ENCODE data around the gene TAF10.
A peak's percentile ranks its signal among the peaks of the same experiment; 100 is the strongest.

The TAF10 gene

DNA sequence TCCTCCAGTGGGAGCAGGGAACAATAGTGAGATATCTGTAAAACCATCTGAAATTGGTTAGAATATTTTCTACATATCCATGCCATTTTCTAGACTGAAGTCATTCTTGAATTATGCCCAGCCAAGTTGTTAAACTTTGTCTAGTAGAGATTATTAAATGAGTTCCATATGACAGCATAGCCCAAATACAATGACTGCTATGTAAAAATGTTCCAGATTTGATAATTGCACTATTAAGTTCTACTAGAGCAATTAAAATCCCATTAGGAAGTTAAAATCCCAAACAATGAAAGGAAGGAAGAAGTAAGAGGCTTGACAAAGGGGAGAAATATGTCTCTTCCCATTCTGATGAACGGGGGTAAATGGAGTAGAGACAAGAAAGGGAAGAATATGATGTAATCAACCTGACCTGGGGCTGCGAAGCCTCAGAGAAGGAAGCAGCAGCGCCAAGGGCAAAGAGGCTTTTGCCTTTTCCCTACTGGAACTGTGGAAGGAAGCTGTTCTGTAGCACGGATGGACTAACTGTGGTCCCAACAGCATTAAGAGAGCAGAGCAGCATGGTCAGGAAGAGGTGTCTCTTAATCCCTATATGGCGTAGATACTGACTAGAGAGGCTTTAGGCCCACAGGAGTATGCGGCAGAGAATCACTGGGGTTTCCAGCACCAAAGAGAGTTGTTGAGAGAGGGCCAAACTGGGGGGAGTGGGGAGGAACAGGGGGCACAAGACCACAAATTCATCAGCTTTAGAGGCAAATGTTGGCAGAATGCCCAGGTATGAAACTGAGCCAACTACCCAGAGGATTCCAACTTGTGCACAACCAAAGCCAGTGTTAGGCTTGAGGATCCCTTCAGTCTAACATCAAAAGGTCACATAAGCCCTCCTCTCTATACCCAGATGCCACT, 35.3 kb downstream of the TAF10 start:
- peak; percentile 81 for DNase-seq

DNA sequence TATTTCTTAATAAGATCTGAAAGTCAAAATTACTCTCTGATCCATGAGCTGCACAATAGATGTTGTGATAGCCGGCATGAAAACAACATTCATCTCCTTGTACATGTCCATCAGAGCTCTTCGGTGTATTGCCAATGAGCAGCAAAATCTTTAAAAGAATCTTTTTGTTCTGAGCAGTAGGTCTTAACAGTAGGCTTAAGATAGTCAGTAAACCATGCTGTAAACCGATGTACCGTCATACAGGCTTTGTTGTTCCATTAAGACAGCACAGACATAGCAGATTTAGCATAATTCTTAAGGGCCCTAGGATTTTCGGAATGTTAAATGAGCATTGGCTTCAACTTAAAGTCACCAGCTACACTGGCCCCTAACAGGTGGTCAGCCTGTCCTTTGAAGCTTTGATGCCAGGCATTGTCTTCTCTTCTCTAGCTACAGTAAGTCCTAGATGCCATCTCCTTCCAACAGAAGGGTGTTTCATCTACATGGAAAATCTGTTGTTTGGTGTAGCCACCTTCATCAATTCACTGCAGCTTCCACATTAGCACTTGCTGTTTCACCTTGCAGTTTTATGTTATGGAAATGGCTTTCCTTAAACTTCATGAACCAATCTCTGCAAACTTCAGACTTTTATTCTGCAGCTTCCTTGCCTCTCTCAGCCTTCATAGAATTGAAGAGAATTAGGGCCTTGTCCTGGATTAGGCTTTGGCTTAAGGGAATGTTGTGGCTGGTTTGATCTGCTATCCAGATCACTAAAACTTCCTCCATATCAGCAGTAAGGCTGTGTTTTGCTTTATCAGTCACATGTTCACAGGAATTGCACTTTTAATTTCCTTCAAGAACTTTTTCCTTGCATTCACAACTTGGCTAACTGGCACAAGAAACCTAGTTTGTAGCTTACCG, 37.0 kb downstream of the TAF10 start:
- peak; percentile 3 for DNase-seq

DNA sequence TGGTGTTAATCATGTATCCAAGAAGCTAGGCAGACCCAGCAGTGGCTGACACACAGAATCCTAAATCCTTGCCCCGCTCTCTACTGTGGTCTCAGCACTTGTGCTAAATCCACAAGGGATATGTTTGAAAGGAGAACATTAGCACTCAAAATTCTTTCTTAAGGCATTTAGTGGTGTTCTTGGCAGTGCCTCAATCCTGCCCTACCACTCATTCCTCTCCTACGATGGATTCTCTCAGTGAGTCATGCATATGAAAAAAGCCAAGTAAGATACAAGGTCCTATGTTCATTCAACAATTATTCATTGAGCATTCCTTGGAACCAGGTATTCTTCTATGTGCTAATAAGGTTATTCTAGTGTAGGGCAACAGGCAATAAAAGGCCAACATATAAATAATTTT, 39.8 kb downstream of the TAF10 start:
- DNase-seq: no peak

DNA sequence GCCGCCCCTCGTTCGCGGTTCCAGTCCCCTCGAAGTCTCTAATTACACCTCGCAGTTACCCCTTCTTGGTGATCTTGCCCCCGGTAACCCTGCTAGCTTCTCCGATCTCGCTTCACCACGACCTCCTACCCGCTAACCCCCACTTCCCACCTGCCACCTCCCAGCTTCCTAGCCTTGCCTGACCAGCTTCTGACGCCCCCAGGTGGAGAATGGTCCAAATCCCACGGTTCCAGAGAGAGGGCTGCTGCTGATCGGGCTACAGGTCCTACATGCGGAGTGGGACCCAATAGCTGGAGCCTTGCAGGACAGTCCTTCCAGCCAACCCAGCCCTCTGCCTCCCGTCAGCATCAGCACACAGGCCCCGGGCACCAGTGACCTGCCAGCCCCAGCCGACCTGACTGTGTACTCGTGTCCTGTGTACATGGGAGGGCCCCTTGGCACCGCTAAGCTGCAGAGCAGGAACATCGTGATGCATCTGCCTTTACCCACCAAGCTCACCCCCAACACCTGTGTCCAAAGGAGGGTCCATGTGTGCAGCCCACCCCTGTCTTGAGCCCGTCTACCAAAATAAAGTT, 40.5 kb downstream of the TAF10 start:
- no peak for DNase-seq

DNA sequence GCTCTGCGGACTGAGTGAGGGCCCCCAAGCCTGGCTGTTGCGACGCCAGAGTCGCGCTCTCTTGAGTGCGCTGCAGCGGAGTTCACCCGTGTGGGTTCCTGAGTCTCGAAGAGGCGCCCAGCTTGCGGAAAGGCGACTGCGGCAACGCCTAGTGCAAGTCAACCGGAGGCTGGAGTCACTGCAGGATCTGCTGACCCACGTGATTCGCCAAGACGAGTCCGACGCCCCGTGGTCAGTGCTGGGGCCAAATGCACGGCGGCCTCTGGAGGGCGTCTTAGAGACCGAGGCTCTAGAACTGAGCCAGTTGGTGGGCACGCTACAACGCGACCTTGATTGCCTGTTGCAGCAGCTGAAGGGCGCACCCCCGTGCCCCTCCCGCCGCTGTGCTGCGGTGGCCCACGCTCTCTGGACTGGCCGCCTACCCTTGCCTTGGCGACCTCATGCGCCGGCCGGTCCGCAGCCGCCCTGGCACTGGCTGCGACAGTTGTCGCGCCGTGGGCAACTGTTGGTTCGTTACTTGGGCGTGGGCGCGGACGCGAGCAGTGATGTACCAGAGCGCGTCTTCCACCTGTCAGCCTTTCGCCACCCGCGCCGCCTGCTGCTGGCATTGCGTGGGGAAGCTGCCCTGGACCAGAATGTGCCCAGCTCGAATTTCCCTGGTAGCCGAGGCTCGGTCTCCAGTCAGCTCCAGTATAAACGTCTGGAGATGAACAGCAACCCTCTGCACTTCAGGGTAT, 41.2 kb downstream of the TAF10 start:
- no peak for DNase-seq

DNA sequence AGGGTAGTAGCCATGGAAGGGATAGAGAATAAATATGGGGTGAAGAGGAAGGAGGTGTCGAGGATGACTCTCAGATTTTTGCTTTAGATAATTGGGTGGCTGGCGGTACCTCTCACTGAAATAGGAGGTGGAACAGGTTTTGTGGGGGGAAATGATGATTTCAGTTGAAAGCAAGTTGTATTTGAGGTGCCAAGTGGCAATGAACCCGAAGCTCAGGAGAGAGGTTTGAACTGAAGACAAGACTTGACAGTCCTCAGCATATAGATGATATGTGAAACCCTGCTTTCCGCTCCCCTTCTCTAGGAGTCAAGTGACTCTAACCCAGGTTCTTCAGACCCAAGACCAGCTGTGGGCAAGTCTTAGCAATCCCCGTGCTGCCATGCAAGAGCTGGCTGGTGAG, 42.3 kb downstream of the TAF10 start:
- no peak for DNase-seq

DNA sequence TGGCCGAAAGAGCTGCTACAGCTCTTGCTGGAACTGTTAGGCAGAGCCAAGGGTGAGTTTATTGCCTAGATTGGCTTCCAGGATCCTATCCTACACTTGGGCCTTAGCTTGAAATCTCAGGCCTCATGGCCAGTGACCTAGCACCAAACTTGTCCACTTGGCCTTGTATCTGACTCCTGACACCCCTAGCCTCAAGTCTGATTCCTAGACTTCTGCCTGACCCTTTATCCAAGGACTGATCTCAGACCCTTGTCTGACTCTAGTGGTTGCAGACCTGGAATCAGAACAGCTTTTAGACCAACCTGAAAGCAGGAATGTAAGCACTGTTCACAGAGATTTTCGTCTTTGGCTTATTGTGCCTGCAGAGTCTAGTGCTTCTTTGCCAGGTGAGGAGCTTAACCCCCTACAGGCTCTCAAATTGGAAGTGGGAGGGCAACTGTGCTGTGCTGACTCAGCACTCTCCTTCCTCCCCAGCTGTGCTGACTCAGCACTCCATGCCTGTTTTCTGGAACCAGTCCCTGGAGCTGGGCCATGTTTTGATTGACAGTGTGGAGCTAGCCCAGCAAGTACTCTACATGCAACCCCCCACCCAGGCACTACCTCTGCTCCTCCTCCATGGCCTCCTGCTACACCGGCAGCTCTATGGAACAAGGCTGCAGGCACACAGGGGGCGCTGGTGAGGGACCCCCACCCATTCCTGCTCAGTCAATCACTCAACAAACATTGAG, 43.7 kb downstream of the TAF10 start:
- peak; percentile 26 for DNase-seq

DNA sequence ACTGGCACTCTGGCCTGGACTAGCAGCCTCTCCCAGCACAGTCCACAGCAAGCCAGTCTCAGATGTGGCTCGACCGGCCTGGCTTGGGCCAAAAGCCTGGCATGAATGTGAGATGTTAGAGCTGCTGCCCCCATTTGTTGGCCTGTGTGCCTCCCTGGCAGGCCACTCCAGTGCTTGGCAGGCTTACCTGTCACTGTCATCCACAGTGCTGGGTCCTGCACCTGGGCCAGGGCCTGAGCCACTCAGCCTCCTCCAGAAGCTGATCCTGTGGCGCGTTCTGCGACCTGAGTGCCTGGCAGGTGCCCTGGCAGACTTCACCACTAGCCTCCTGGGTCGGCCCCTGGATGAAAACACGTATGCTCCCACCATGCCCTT, 44.7 kb downstream of the TAF10 start:
- no peak for DNase-seq

DNA sequence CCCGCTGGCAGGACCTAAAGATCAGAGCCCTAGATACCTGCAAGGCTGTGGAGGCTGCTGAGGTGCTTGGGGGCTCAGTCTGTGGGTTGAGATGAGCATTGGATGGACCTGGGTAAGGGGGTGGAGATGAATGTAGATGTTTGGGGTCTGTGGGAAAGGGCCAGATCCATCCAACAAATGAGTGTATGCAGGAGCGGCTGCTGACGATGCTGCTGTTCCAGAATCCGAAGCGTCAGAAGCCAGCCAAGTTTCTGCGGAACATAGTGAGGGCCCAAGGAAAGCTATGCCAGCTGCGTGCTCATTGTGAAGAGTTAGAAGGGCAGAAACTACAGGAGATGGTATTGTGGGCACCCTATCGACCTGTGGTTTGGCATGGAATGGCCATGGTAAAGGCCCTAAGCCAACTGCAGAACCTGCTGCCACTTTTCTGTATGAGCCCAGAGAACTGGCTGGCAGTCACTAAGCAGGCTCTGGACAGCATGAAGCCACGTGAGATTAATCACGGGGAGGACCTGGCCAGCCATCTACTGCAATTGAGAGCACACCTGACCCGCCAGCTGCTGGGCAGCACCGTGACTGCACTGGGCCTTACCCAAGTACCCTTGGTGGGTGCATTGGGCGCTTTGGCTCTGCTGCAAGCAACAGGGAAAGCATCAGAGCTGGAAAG, 45.2 kb downstream of the TAF10 start:
- DNase-seq: no peak

DNA sequence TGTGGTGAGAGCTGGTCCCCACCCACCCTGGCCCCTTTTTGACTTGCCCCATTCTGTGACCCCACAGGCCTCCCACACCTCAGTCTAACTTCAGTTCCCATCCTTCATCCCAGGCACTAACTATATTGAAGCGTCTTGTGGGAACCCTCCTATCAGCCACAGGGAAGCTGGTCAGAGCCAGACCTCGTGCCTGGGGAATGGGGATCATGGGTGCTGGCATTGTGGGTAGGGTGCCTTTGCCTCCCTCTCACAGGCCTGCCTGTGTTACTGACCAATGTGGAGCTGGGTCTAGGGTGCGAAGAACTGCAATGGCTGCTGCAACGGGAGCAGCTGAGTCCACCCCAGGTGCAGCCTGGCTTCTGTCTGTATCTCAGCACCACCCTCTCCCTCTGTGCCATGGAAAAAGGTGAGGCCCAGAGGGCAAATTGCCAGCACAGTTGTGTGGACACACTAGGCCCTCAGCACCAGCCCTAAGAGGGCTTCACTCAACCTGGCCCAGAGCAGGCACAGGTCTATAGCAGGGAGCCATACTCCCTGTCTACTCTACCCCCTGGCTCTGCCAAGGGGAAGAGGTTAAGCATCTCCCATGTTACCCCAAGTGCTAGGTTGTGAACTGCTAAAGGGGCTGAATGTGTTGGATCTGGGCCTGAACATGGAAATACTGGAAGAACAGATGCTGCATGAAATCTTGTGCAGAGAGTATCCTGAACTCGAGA, 45.9 kb downstream of the TAF10 start:
- no peak for DNase-seq

DNA sequence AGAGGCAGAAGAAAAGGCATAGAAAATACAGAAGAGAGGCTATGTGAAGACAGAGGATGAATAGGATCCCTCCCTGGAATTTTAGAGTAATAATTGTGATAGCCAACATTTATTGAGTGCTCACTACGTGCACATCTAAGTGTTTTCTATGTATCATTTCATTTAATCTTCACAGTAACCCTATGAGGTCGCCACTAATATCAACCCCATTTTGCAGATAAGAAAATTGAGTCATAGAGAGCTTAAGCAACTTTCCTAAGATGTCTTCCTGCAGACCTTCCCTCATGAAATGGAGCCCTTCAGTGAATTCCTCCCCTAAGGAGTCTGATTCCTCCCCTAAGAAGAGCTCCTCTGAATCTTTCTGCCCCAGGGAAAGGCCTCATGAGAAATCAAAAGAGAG, 46.7 kb downstream of the TAF10 start:
- DNase-seq: no peak

DNA sequence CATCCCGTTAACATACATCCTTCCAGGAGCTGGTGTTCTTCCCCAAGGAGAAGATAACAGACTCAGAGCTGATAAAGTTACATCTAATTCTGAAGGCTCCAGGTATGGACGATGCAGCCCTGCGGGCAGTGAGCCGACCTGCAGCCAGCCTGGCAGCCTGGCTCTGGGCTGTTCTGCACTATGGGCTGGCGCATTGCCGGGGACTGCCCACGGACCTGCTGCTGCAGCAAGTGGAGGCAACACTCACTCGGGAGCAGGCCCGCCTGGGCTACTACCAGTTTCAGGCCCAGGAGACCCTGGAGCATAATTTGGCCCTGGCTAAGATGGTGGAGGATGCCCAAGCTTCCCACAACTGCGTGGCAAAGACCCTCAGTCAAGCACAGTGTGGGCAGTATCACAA, 48.3 kb downstream of the TAF10 start:
- DNase-seq: no peak

DNA sequence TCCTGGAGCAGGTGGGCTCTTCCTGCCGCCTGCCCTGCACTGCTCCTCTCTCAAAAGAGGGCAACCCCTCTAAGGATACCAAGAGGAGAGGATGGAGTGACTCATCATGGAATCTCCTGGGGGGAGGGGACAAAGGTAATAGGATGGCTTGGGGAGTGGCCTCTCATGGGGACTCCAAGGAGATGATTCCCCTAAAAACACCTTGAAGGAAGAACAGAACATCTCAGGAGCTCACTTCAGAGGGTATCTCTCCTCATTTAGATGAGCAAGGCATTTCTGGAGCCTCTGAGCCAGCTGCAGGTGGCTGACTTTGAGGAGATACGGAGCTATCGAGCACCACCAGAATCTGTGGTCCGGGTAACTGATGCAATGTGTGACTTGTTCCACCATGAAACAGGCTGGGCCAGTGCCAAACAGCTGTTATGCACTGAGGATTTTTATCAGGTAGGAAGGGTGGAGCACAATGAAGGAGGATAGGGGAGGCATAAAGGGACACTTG, 48.8 kb downstream of the TAF10 start:
- DNase-seq: no peak

DNA sequence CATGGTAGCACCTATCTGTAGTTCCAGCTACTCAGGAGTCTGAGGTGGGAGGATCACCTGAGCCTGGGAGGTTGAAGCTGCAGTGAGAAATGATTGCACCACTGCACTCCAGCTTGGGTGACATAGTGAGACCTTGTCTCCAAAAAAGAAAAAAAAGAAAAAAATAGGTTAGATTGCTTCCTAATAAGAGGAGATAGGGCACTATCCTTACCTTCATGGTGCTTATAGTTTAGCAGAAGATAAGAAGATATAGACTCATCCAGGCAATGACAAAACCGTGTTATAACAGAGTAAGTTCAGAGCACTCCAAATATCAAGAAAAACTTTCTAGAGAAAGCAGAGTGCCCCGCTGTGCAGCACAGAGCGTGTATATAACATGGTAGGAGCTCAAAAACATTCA, 50.7 kb downstream of the TAF10 start:
- DNase-seq: no peak

Data from NCI-H82 (cell line).